Left forelimb (tissue), 1 donor: ENCODE data around the gene SLC4A1.

Source experiments
- DNase-seq: peaks from one replicate; pipeline ENCODE4 v3.0.0-alpha.2; 2018; ENCODE audit warnings: low spot score

Gene SLC4A1

GRCh38 chr17:44205962-44206824, 61.7 kb downstream of the SLC4A1 start:
- DNase-seq, result no peak

- DNase-seq, result no peak
These were observed 63.5 kb downstream of the SLC4A1 start for GRCh38 chr17:44204441-44204882.

DNA sequence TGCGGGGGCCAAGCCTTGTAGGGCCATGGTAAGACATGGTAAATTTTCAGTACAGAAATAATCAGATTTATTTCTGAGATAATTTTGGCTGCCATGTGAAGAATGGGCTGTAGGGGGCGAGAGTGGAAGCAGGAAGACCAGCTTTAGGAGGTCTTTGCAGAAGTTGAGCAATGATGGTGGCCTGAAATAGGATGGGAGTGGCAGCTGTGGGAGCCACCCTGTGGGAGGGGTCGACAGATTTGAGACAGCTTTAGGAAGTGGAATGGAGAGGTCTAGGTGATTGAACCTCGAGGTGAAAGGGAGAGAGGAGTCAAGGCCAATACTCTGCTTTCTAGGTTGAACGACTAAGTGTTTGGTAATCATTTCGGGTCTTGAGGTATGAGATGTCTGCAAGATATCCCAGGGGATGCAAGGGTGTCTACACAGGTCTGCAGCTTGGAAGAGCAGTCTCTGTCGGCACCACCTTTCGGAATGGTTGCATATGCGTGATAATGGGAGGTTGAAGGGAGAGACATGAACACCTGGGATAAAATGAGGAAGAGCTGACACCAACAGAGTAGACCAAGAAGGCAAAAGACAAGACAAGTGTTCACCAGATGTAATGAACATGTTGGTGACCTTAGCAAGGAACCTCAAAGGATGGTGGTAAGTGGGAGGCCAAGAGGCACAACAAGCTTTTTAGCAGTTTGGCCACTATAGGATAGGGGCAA, 64.0 kb downstream of the SLC4A1 start:
- no peak for DNase-seq

GRCh38 chr17:44202756-44203155, 65.2 kb downstream of the SLC4A1 start:
- no peak for DNase-seq

DNA sequence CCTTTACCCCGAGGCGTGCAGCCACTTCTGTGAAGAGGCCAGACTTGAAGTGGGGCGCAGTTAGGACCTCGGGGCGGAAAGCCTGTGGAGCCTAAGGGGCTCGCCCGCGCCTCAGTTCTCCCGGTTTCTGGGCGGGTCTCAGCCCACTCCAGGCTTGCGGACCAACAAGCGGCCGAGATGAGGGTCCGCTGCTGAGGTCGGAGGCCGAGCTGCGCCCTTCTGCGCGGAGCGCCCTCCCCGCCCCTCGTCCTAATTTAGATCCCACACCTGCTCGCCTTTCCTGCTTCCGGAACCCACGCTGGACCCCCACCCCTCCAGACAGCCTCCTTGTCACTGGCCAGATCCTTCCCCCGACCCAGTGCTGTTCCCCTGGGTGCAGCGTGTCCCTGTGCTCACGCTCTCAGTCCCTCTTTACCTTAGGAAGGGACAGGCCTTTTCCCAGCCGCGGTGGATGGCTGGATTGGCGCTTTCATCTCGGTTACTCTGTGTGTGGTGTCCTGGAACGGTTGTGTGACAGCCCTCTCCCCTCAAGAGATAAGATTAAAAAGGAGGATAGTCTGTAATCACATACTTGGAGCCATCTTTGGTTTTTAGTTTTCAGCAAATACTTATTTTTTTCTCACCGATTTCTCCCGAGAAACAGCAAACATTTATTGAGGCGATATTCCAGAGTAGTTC, 67.3 kb downstream of the SLC4A1 start:
- no peak for DNase-seq

DNA sequence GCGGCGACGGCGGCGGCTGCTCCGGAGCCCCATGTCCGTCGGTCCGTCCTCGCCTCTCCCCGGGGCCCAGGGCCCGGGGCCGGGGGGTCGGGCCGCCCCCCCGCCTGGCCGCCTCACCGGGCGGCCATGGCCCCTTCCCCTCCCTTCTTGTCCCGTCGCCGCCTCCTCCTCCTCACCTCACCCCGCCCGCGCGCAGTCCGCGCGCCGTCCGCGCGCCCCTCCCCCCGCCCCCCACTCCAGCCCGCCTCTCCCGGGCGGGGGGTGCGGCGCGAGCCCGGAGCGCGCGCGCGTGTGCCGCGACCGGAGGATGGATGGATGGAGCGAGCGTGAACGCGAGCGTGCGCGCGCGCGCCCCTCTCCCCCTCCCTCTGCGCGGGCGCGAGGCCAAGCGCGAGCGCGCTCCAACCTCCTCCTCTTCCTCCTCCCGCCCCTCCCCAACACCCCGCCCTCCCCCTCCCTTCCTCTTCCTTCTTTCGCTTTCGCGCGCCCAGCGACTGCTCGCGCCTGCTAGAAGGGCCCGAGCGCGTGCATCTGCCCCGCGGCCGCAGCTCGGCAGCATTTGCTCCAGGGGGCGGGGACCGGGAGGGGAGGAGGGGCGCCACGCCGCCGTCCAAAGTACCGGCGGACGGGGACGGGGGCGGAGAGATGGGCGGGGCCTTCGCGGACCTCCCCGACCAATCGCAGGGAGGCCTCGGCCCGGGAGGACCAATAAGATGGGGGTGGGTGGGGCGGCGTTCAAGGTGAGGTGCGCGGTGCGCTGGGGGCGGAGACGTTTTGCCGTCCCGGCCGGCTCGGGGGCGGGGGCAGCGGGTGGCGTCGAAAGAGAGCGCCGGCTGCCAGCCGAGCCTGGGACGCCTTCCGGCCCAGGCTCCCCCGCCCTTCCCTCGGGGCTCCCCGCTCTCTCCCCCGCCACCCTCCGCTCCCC, 68.1 kb downstream of the SLC4A1 start, which contains the start of gene ATXN7L3:
Gene ATXN7L3 (minus strand): TSS at position 332 of the 925 bp plus-strand sequence. CDS start 1,814 bp downstream, outside the sequence.
- peak; percentile 99 for DNase-seq

DNA sequence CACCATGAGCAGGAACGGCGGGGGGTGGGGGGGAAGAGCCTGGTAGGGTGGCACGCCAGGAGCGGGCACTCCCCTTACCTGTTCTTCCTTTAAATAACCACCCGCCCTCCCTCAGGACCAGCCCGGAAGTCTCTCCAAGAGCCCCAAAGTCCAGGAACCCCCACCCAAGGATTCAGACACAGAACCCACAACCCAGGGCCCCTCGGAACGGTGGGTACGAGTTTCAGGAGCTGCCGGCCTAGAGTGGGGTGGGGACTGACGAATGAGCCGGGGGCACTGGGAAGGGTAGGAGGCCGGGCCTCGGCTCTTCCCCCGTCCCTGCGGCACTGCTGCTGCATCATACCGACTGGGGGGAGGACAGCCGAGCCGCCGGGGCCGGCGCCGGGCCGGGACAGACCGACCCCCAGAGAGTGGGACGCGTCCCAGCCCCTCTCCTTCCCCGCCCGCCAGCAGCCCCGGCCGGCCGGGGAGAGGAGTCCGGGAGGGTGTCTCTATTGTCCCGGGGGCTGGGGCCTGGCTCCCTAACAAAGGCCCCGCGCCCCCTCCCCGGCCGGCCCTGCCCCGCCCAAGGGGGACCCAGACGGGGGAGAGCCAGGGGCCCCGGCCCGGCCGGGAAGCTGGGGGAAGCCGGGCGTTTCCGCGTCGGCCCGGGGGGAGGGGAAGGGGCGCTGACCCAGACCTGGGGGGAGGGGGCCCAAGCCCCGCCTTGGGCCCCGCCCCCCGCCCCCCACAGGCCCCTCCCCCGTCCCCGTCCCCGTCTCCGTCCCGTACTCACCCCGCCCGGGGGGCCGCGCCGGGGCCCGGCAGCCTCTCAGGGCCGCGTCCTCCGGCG, 69.0 kb downstream of the SLC4A1 start:
- peak; percentile 89 for DNase-seq
